Thoracic aorta (tissue), 2 donors: ENCODE measurements around the gene SMCP. TPM values are rescaled to one million over a fixed set of nuclear protein-coding genes. Genes with fewer than 3 reads are reported as not detected.

Source experiments
- ATAC-seq: fragments of 150-250 bp; one replicate; pipeline ENCODE4 v1.8.0; 2017; ENCODE audit warnings: low read depth; ENCODE audit not compliant: insufficient number of reproducible peaks, low FRiP score
- DNase-seq: peaks from one replicate; pipeline ENCODE4 v3.0.0-alpha.2; 2020; ENCODE audit warnings: low spot score
- H3K27ac ChIP-seq, 2 donors: fragments of 200-600 bp; sonication (generic); 1 replicate in 1 of 2; 2 replicates in 1 of 2; pipeline ENCODE4 v1.5.1; 2016; ENCODE audit warnings: mild to moderate bottlenecking in 2 of 2, moderate library complexity in 2 of 2
- H3K27me3 ChIP-seq: fragments of 200-600 bp; sonication (generic); replicated peaks from 2 replicates; pipeline ENCODE4 v1.6.0; 2016; ENCODE audit warnings: mild to moderate bottlenecking; ENCODE audit not compliant: insufficient read depth
- H3K36me3 ChIP-seq: fragments of 200-600 bp; sonication (generic); one replicate; pipeline ENCODE4 v1.5.1; 2016
- H3K4me1 ChIP-seq, 2 donors: fragments of 200-600 bp; sonication (generic); 1 replicate in 1 of 2; 2 replicates in 1 of 2; pipeline versions ENCODE4 v1.5.1 to v1.6.0; 2016; ENCODE audit warnings: low read depth in 2 of 2, mild to moderate bottlenecking in 1 of 2; ENCODE audit not compliant: control insufficient read depth in 1 of 2
- H3K4me3 ChIP-seq: fragments of 200-600 bp; sonication (generic); 2 replicates; pipeline ENCODE4 v1.5.1; 2016; ENCODE audit warnings: mild to moderate bottlenecking
- H3K9me3 ChIP-seq: fragments of 200-600 bp; sonication (generic); 2 replicates; pipeline ENCODE4 v1.5.1; 2016
- CTCF ChIP-seq: fragments of 200-600 bp; sonication (generic); IDR thresholded peaks from one replicate; pipeline ENCODE4 v1.5.1; 2019; ENCODE audit warnings: antibody characterized with exemption
- total RNA-seq, 2 donors: library from RNA; depleted of rRNA; stranded (reverse); fragments of >200 nt; gene quantifications; one replicate each; pipeline versions ENCODE4 v1.1.0 to v1.2.3, GENCODE V29; 2016

SMCP gene
- total RNA-seq, 2 donors from 2014 or later = not detected

- peaks cover 3 to 30% of the 10 kb centered on the region in 2 donors for H3K4me1 ChIP-seq
- DNase-seq (no peak), ATAC-seq (no peak)
- no peaks in the 10 kb centered on the region for H3K36me3 ChIP-seq
- H3K4me3 ChIP-seq = no peak overlapping the region
- H3K9me3 ChIP-seq = no peaks in the 10 kb centered on the region
- no peaks in the 10 kb centered on the region for H3K27me3 ChIP-seq
- TF ChIP-seq CTCF = no peak
- no peak overlapping the region for H3K27ac ChIP-seq
These were observed 7.0 kb downstream of the SMCP start for GRCh38 chr1:152884966-152885624.

- DNase-seq (no peak), ATAC-seq (no peak)
- H3K4me3 ChIP-seq = no peak overlapping the region
- no peaks in the 10 kb centered on the region for H3K27me3 ChIP-seq
- TF ChIP-seq CTCF = no peak
- H3K36me3 ChIP-seq = no peaks in the 10 kb centered on the region
- H3K27ac ChIP-seq = no peak overlapping the region
- no peaks in the 10 kb centered on the region for H3K9me3 ChIP-seq
- peaks cover 3 to 30% of the 10 kb centered on the region in 2 donors for H3K4me1 ChIP-seq
These were observed 8.0 kb downstream of the SMCP start for GRCh38 chr1:152886085-152886484.

GRCh38 chr1:152886758-152887409 lies 8.8 kb downstream of the SMCP start:
- H3K27ac ChIP-seq = no peak overlapping the region

GRCh38 chr1:152888126-152888525 lies 10.0 kb downstream of the SMCP start:
- TF ChIP-seq CTCF = no peak
- no peaks in the 10 kb centered on the region for H3K36me3 ChIP-seq
- H3K27me3 ChIP-seq = no peaks in the 10 kb centered on the region
- H3K27ac ChIP-seq = no peak overlapping the region
- no peak overlapping the region for H3K4me3 ChIP-seq
- no peaks in the 10 kb centered on the region for H3K9me3 ChIP-seq
- peaks cover 3 to 30% of the 10 kb centered on the region in 2 donors for H3K4me1 ChIP-seq
- DNase-seq (no peak), ATAC-seq (no peak)

More at GRCh38 chr1:152886758-152887409, 8.8 kb downstream of the SMCP start:
- Histone ChIP-seq H3K4me3 (no peak overlapping the region), H3K27me3 (no peaks in the 10 kb centered on the region), H3K36me3 (no peaks in the 10 kb centered on the region), H3K9me3 (no peaks in the 10 kb centered on the region), H3K4me1 (peaks cover 3 to 30% of the 10 kb centered on the region in 2 donors)
- no peak for DNase-seq
- TF ChIP-seq CTCF = no peak
- no peak for ATAC-seq

- no peak for DNase-seq
- Histone ChIP-seq H3K36me3 (no peaks in the 10 kb centered on the region), H3K9me3 (no peaks in the 10 kb centered on the region), H3K4me1 (no peaks in the 10 kb centered on the region), H3K4me3 (no peak overlapping the region), H3K27ac (no peak overlapping the region), H3K27me3 (no peaks in the 10 kb centered on the region)
- no peak for TF ChIP-seq CTCF
- ATAC-seq = no peak
These were observed 20.9 kb downstream of the SMCP start for GRCh38 chr1:152899027-152899426.
